ENCODE results near the gene B3GLCT.
A peak's percentile ranks its signal among the peaks of the same experiment; 100 is the strongest.

Gene B3GLCT

GRCh38 chr13:31199849-31200636, at the start of gene B3GLCT:
Gene B3GLCT (plus strand): TSS chr13:31199975. CDS start chr13:31200085, 110 bp downstream.
- peak; percentile 78 for DNase-seq (ENCODE audit: insufficient read length, low spot score)
- TF ChIP-seq POLR2A (IDR thresholded peaks at IDR 0.05; ENCODE audit: low read depth, low read length) = peak; percentile 49
- no peak for FAIRE-seq

GRCh38 chr13:31150315-31150985, 49.3 kb upstream of the B3GLCT start:
- no peak for DNase-seq (ENCODE audit: insufficient read length, low spot score)
- TF ChIP-seq POLR2A (IDR thresholded peaks at IDR 0.05; ENCODE audit: low read depth, low read length) = no peak
- no peak for FAIRE-seq

GRCh38 chr13:31151837-31152236, 47.9 kb upstream of the B3GLCT start:
- FAIRE-seq (no peak), DNase-seq (ENCODE audit: insufficient read length, low spot score) (no peak)
- TF ChIP-seq POLR2A (IDR thresholded peaks at IDR 0.05; ENCODE audit: low read depth, low read length) = no peak

GRCh38 chr13:31154939-31155338, 44.8 kb upstream of the B3GLCT start:
- TF ChIP-seq POLR2A (IDR thresholded peaks at IDR 0.05; ENCODE audit: low read depth, low read length) = no peak
- DNase-seq (ENCODE audit: insufficient read length, low spot score) = no peak
- FAIRE-seq = no peak

- no peak for DNase-seq (ENCODE audit: insufficient read length, low spot score)
- no peak for FAIRE-seq
- TF ChIP-seq POLR2A (IDR thresholded peaks at IDR 0.05; ENCODE audit: low read depth, low read length) = no peak
These were observed 40.5 kb upstream of the B3GLCT start for GRCh38 chr13:31159306-31159705.

- DNase-seq (ENCODE audit: insufficient read length, low spot score) (no peak), FAIRE-seq (no peak)
- TF ChIP-seq POLR2A (IDR thresholded peaks at IDR 0.05; ENCODE audit: low read depth, low read length) = no peak
These were observed 38.8 kb upstream of the B3GLCT start for GRCh38 chr13:31160857-31161556.

GRCh38 chr13:31161557-31162150, 38.1 kb upstream of the B3GLCT start, which contains the start of gene HSPH1:
Gene HSPH1 (minus strand): TSS chr13:31161904. CDS start chr13:31161582, 322 bp downstream.
- TF ChIP-seq POLR2A (IDR thresholded peaks at IDR 0.05; ENCODE audit: low read depth, low read length) = peak; percentile 95
- FAIRE-seq (no peak), DNase-seq (ENCODE audit: insufficient read length, low spot score) (peak; percentile 67)

- peak; percentile 83 for FAIRE-seq
- peak; percentile 50 for DNase-seq (ENCODE audit: insufficient read length, low spot score)
- peak; percentile 57; the same call in 1 of the 2 replicates for TF ChIP-seq POLR2A (IDR thresholded peaks at IDR 0.05; ENCODE audit: low read depth, low read length)
These were observed 37.4 kb upstream of the B3GLCT start for GRCh38 chr13:31162151-31163008.

- TF ChIP-seq POLR2A (IDR thresholded peaks at IDR 0.05; ENCODE audit: low read depth, low read length) = no peak
- DNase-seq (ENCODE audit: insufficient read length, low spot score) (no peak), FAIRE-seq (peak; percentile 23)
These were observed 33.2 kb upstream of the B3GLCT start for GRCh38 chr13:31166591-31166990.

GRCh38 chr13:31167490-31167889, 32.3 kb upstream of the B3GLCT start:
- DNase-seq (ENCODE audit: insufficient read length, low spot score) = no peak
- FAIRE-seq = peak; percentile 71
- no peak for TF ChIP-seq POLR2A (IDR thresholded peaks at IDR 0.05; ENCODE audit: low read depth, low read length)

- FAIRE-seq = no peak
- TF ChIP-seq POLR2A (IDR thresholded peaks at IDR 0.05; ENCODE audit: low read depth, low read length) = no peak
- DNase-seq (ENCODE audit: insufficient read length, low spot score) = no peak
These were observed 31.6 kb upstream of the B3GLCT start for GRCh38 chr13:31168166-31168565.

- FAIRE-seq (no peak), DNase-seq (ENCODE audit: insufficient read length, low spot score) (no peak)
- no peak for TF ChIP-seq POLR2A (IDR thresholded peaks at IDR 0.05; ENCODE audit: low read depth, low read length)
These were observed 31.0 kb upstream of the B3GLCT start for GRCh38 chr13:31168736-31169135.

- DNase-seq (ENCODE audit: insufficient read length, low spot score) (no peak), FAIRE-seq (no peak)
- no peak for TF ChIP-seq POLR2A (IDR thresholded peaks at IDR 0.05; ENCODE audit: low read depth, low read length)
These were observed 27.8 kb upstream of the B3GLCT start for GRCh38 chr13:31172001-31172400.
